ENCODE results near the gene DKKL1.

Gene DKKL1

DNA sequence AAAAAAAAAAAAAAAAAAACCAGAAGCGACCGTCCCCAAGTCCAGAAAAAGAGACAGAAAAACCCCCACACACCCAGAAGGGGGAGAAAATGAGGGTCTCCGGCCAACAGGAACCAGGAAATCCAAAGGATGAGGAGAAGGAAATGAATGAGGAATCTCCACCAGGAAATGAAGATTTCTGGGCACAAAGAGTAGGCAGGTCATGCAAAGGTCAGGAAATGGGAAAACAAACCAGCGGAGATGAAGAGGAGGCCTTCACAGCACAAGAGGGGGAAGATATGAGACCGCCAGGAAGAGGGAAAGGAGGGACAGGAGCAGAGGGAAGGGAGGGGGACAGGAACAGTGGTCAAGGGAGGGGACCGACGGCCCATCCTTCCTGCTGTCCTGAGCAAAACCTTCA is 7.3 kb upstream of the DKKL1 start:
- Histone ChIP-seq H3K4me2 (ENCODE audit: low read length) (no peak overlapping the region), H3K4me3 (ENCODE audit: low read depth, low read length, poor library complexity, severe bottlenecking) (no peak overlapping the region), H2AFZ (ENCODE audit: low read length) (no peak overlapping the region), H3K36me3 (ENCODE audit: insufficient read depth, low read length) (no peaks in the 10 kb centered on the region), H3K79me2 (ENCODE audit: insufficient read depth, low read length) (no peaks in the 10 kb centered on the region), H3K9ac (ENCODE audit: low read length) (no peak overlapping the region), H3K9me2 (ENCODE audit: low read depth, low read length) (no peaks in the 10 kb centered on the region), H3K4me1 (ENCODE audit: insufficient read depth, low read length, severe bottlenecking) (peaks cover 27% of the 10 kb centered on the region), H4K20me1 (ENCODE audit: insufficient read depth, low read length) (no peaks in the 10 kb centered on the region), H3K27ac (ENCODE audit: low read depth, low read length, poor library complexity, severe bottlenecking) (no peak overlapping the region), H3F3A (ENCODE audit: insufficient read depth, low read length) (no peaks in the 10 kb centered on the region), H3K27me3 (ENCODE audit: insufficient read depth, low read length) (peaks cover 8% of the 10 kb centered on the region; the same call in 1 of the 2 replicates), H3K9me3 (ENCODE audit: low read length) (no peaks in the 10 kb centered on the region)
- TF ChIP-seq CTCF (IDR thresholded peaks at IDR 0.05; ENCODE audit: low read length) = no peak
- no peak for TF ChIP-seq EZH2 (IDR thresholded peaks at IDR 0.05; ENCODE audit: borderline replicate concordance, low read length)

DNA sequence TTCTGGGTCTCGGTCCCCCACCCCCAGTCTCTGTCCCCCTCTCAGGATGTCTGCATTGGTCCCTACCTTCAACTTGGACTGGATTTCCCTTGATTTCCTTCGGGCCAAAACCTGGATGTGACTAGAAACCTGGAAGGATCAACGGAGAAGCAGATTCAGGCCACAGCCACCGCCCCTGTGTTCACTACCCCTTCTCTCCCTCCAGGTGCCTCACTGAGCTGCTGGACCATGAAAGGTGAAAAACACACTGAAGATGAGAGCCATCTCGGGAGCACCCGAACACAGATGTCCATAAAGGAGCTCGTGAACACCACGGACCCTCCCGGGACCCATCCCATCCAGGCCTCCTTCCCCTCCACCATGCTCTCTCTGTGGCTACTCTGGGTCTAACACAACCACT is 6.5 kb upstream of the DKKL1 start:
- no peaks in the 10 kb centered on the region for H3K9me2 ChIP-seq (ENCODE audit: low read depth, low read length)
- no peaks in the 10 kb centered on the region for H3K79me2 ChIP-seq (ENCODE audit: insufficient read depth, low read length)
- no peaks in the 10 kb centered on the region for H3K9me3 ChIP-seq (ENCODE audit: low read length)
- TF ChIP-seq EZH2 (IDR thresholded peaks at IDR 0.05; ENCODE audit: borderline replicate concordance, low read length) (no peak), CTCF (IDR thresholded peaks at IDR 0.05; ENCODE audit: low read length) (peak; percentile 6; the same call in 1 of the 2 replicates)
- no peaks in the 10 kb centered on the region for H3K36me3 ChIP-seq (ENCODE audit: insufficient read depth, low read length)
- H3K4me1 ChIP-seq (ENCODE audit: insufficient read depth, low read length, severe bottlenecking) = peaks cover 34% of the 10 kb centered on the region
- peaks cover 8% of the 10 kb centered on the region; the same call in 1 of the 2 replicates for H3K27me3 ChIP-seq (ENCODE audit: insufficient read depth, low read length)
- H2AFZ ChIP-seq (ENCODE audit: low read length) = no peak overlapping the region
- H4K20me1 ChIP-seq (ENCODE audit: insufficient read depth, low read length) = no peaks in the 10 kb centered on the region
- no peak overlapping the region for H3K4me3 ChIP-seq (ENCODE audit: low read depth, low read length, poor library complexity, severe bottlenecking)
- no peak overlapping the region for H3K27ac ChIP-seq (ENCODE audit: low read depth, low read length, poor library complexity, severe bottlenecking)
- H3F3A ChIP-seq (ENCODE audit: insufficient read depth, low read length) = no peaks in the 10 kb centered on the region
- H3K9ac ChIP-seq (ENCODE audit: low read length) = no peak overlapping the region
- H3K4me2 ChIP-seq (ENCODE audit: low read length) = no peak overlapping the region

DNA sequence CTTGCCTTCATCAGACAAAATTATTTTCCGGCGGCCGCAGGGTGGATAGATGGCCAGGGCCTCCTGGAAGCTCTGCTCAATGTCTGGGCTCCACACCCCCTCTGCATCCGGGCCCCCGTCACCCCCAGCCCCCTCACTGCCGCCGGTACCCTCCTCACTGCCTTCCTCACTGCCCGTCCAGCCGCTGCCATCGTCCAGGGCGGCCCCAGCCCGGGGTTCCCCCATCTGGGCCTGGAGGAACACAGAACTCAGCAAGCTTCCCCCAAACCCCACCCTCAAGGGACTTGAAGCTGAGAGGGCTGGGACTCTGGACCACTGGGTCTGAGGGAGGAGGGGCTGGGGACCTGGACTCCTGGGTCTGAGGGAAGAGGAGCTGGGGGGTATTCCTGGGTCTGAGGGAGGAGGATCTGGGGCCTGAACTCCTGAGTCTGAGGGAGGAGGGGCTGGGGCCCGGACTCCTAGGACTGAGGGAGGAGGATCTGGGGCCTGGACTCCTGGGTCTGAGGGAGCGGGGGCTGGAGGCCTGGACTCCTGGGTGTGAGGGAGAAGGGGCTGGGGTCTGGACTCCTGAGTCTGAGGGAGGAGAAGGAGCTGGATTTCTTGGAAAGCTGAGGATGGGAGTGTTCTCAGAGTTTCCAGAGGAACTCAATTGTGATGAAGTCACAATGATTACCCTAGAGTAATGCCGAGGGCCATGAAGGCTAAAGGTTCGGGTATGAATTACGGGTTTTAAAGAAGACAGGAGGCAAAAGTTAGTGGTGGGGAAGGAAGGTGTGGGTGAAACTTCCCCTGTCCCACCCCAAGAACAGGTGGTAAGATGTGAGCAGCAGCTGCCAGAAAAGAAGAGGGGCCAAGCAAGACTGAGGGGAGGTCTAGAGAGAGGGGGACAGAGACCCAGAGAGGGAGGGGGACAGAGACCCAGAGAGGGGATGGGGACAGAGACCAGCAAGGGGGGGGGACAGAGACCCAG is 3.5 kb upstream of the DKKL1 start:
- no peaks in the 10 kb centered on the region for H4K20me1 ChIP-seq (ENCODE audit: insufficient read depth, low read length)
- TF ChIP-seq EZH2 (IDR thresholded peaks at IDR 0.05; ENCODE audit: borderline replicate concordance, low read length) = no peak
- TF ChIP-seq CTCF (IDR thresholded peaks at IDR 0.05; ENCODE audit: low read length) = no peak
- no peak overlapping the region for H3K4me3 ChIP-seq (ENCODE audit: low read depth, low read length, poor library complexity, severe bottlenecking)
- H2AFZ ChIP-seq (ENCODE audit: low read length) = no peak overlapping the region
- peaks cover 44% of the 10 kb centered on the region for H3K4me1 ChIP-seq (ENCODE audit: insufficient read depth, low read length, severe bottlenecking)
- no peaks in the 10 kb centered on the region for H3K9me3 ChIP-seq (ENCODE audit: low read length)
- H3K4me2 ChIP-seq (ENCODE audit: low read length) = no peak overlapping the region
- H3K9ac ChIP-seq (ENCODE audit: low read length) = no peak overlapping the region
- no peaks in the 10 kb centered on the region for H3F3A ChIP-seq (ENCODE audit: insufficient read depth, low read length)
- no peaks in the 10 kb centered on the region for H3K9me2 ChIP-seq (ENCODE audit: low read depth, low read length)
- no peaks in the 10 kb centered on the region for H3K36me3 ChIP-seq (ENCODE audit: insufficient read depth, low read length)
- H3K27me3 ChIP-seq (ENCODE audit: insufficient read depth, low read length) = peaks cover 18% of the 10 kb centered on the region; the same call in 1 of the 2 replicates
- no peaks in the 10 kb centered on the region for H3K79me2 ChIP-seq (ENCODE audit: insufficient read depth, low read length)
- no peak overlapping the region for H3K27ac ChIP-seq (ENCODE audit: low read depth, low read length, poor library complexity, severe bottlenecking)
